Neuronal stem cell (in vitro differentiated cells): Measurements from ENCODE around the gene DCC.

ENCODE experiments used
- DNase-seq: peaks from one replicate; pipeline ENCODE4 v3.0.0-alpha.2; 2013; ENCODE audit warnings: low spot score
- H2AFZ ChIP-seq: one replicate; pipeline ENCODE4 v1.6.1; 2013; ENCODE audit warnings: mild to moderate bottlenecking, low read length, inconsistent platforms
- H2AK5ac ChIP-seq: 2 replicates; pipeline ENCODE4 v1.6.1; 2013; ENCODE audit warnings: low read depth, mild to moderate bottlenecking, inconsistent platforms, low read length, moderate library complexity, mixed read lengths
- H2BK120ac ChIP-seq: 2 replicates; pipeline ENCODE4 v1.6.1; 2013; ENCODE audit warnings: low read depth, mild to moderate bottlenecking, inconsistent platforms, low read length, moderate library complexity, mixed read lengths
- H2BK12ac ChIP-seq: one replicate; pipeline ENCODE4 v1.6.1; 2013; ENCODE audit warnings: low read length, inconsistent platforms
- H2BK15ac ChIP-seq: 2 replicates; pipeline ENCODE4 v1.6.1; 2013; ENCODE audit warnings: mild to moderate bottlenecking, low read length, inconsistent platforms, mixed read lengths
- H2BK5ac ChIP-seq: one replicate; pipeline ENCODE4 v1.6.1; 2013; ENCODE audit warnings: inconsistent platforms, mild to moderate bottlenecking, low read length, moderate library complexity
- H3K14ac ChIP-seq: one replicate; pipeline ENCODE4 v1.6.1; 2013; ENCODE audit warnings: low read length, inconsistent platforms
- H3K18ac ChIP-seq: 2 replicates; pipeline ENCODE4 v1.6.1; 2013; ENCODE audit warnings: low read length, inconsistent platforms
- H3K23ac ChIP-seq: 2 replicates; pipeline ENCODE4 v1.6.1; 2013; ENCODE audit warnings: low read depth, mild to moderate bottlenecking, mixed read lengths, low read length, inconsistent platforms; ENCODE audit not compliant: poor library complexity
- H3K27ac ChIP-seq: replicated peaks from 3 replicates; pipeline ENCODE4 v1.5.1; 2013; ENCODE audit warnings: low read length, inconsistent platforms
- H3K27me3 ChIP-seq, 3 experiments: 2 replicates each; pipeline ENCODE4 v1.6.1; 2013; ENCODE audit warnings: low read length in 3 of 3, mild to moderate bottlenecking in 2 of 3, inconsistent platforms in 1 of 3, low read depth in 1 of 3, mixed read lengths in 1 of 3, moderate library complexity in 1 of 3; ENCODE audit not compliant: control insufficient read depth in 3 of 3, insufficient read depth in 3 of 3
- H3K36me3 ChIP-seq, 2 donors: replicated peaks in 1 of 2; 2 replicates each; pipeline ENCODE4 v1.6.1; 2013; ENCODE audit warnings: low read length in 2 of 2; ENCODE audit not compliant: control insufficient read depth in 2 of 2, insufficient read depth in 2 of 2
- H3K4ac ChIP-seq: 2 replicates; pipeline ENCODE4 v1.6.1; 2013; ENCODE audit warnings: inconsistent platforms, mild to moderate bottlenecking, low read length, moderate library complexity
- H3K4me1 ChIP-seq, 2 donors: 1 replicate in 1 of 2; 2 replicates in 1 of 2; pipeline ENCODE4 v1.6.1; 2013; ENCODE audit warnings: low read length in 2 of 2, low read depth in 1 of 2; ENCODE audit not compliant: control insufficient read depth in 2 of 2, insufficient read depth in 1 of 2
- H3K4me2 ChIP-seq: one replicate; pipeline ENCODE4 v1.6.1; 2013; ENCODE audit warnings: mild to moderate bottlenecking, low read length, inconsistent platforms; ENCODE audit not compliant: insufficient read depth, poor library complexity, severe bottlenecking
- H3K4me3 ChIP-seq, 2 donors: 2 replicates each; pipeline ENCODE4 v1.5.1; 2013; ENCODE audit warnings: low read length in 2 of 2, mild to moderate bottlenecking in 2 of 2, inconsistent platforms in 1 of 2, moderate library complexity in 1 of 2
- H3K79me1 ChIP-seq: one replicate; pipeline ENCODE4 v1.6.1; 2013; ENCODE audit warnings: low read depth, mild to moderate bottlenecking, inconsistent platforms, low read length, moderate library complexity
- H3K9ac ChIP-seq: one replicate; pipeline ENCODE4 v1.6.1; 2013; ENCODE audit warnings: mild to moderate bottlenecking, low read depth, low read length, inconsistent platforms; ENCODE audit not compliant: poor library complexity
- H3K9me3 ChIP-seq, 2 donors: replicated peaks in 1 of 2; 2 replicates each; pipeline versions ENCODE3 to v1.6.1; 2013; ENCODE audit warnings: low read length in 2 of 2, mild to moderate bottlenecking in 2 of 2, inconsistent platforms in 1 of 2, low read depth in 1 of 2, mixed read lengths in 1 of 2, moderate library complexity in 1 of 2; ENCODE audit not compliant: control insufficient read depth in 2 of 2, insufficient read depth in 1 of 2
- H4K8ac ChIP-seq: one replicate; pipeline ENCODE4 v1.6.1; 2013; ENCODE audit warnings: low read depth, mild to moderate bottlenecking, inconsistent platforms, low read length, moderate library complexity
- H4K91ac ChIP-seq: one replicate; pipeline ENCODE4 v1.6.1; 2013; ENCODE audit warnings: low read length, low read depth, mild to moderate bottlenecking, inconsistent platforms; ENCODE audit not compliant: poor library complexity
- WGBS, 2 donors: extraction: QIAGEN DNeasy Blood & Tissue Kit; methylation state at CpG; one replicate each; pipeline ENCODE4 v1.1.7; 2013; ENCODE audit warnings: missing lambda C conversion rate in 2 of 2, mixed read lengths in 1 of 2; ENCODE audit not compliant: insufficient read length in 2 of 2, insufficient replicate concordance in 1 of 2; ENCODE audit errors: extremely low coverage in 2 of 2; 5-methylcytosine and 5-hydroxymethylcytosine counted together

The DCC gene

DNA sequence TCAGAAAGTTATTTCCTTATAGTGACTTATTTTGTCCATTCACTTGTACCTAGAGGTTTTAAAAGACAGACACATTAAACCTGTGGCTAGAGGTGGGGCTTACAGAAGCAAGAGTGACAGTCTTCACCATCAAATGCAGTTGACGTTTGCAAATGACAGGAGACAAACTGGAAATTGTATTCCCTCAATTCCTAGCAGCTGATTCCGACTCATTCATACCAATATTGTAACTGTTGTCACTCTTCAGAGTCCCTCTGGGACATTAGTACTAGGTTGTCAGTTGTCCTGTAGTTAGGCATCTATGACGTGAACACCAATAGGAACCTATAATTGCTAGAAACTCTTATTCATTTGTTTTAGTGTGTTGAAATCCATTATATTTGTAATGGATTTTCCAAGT, 794.7 kb downstream of the DCC start:
- H2BK12ac ChIP-seq, result no peak overlapping the region
- H2BK5ac ChIP-seq, result no peak overlapping the region
- no peak overlapping the region for H3K4me2 ChIP-seq
- no peaks in the 10 kb centered on the region for H3K9me3 ChIP-seq
- no peaks in the 10 kb centered on the region for H3K4me1 ChIP-seq
- no peak for DNase-seq
- no peak overlapping the region for H2BK120ac ChIP-seq
- no peak overlapping the region for H3K14ac ChIP-seq
- H3K79me1 ChIP-seq, result no peaks in the 10 kb centered on the region
- H2AK5ac ChIP-seq, result no peak overlapping the region
- no peaks in the 10 kb centered on the region for H3K27me3 ChIP-seq
- H3K9ac ChIP-seq, result no peak overlapping the region
- no CpG with 5 or more reads among the region's 3 CpGs for WGBS, 2 donors
- no peak overlapping the region for H3K23ac ChIP-seq
- H4K8ac ChIP-seq, result no peak overlapping the region
- no peak overlapping the region for H3K4ac ChIP-seq
- no peak overlapping the region for H4K91ac ChIP-seq
- no peak overlapping the region for H3K18ac ChIP-seq
- H2BK15ac ChIP-seq, result no peak overlapping the region
- no peaks in the 10 kb centered on the region for H3K36me3 ChIP-seq
- no peak overlapping the region for H2AFZ ChIP-seq
- no peak overlapping the region for H3K27ac ChIP-seq
- H3K4me3 ChIP-seq, result no peak overlapping the region

- Histone ChIP-seq H2AFZ (no peak overlapping the region), H4K91ac (no peak overlapping the region), H3K9ac (no peak overlapping the region), H3K4me2 (no peak overlapping the region), H3K14ac (no peak overlapping the region), H2BK12ac (no peak overlapping the region), H3K36me3 (no peaks in the 10 kb centered on the region), H3K18ac (no peak overlapping the region), H3K27ac (no peak overlapping the region), H3K4me1 (no peaks in the 10 kb centered on the region), H2AK5ac (no peak overlapping the region), H4K8ac (no peak overlapping the region), H3K9me3 (no peaks in the 10 kb centered on the region), H3K23ac (no peak overlapping the region), H2BK15ac (no peak overlapping the region), H3K4ac (no peak overlapping the region), H3K27me3 (no peaks in the 10 kb centered on the region), H3K4me3 (no peak overlapping the region), H3K79me1 (no peaks in the 10 kb centered on the region), H2BK5ac (no peak overlapping the region), H2BK120ac (no peak overlapping the region)
- no peak for DNase-seq
Observed at GRCh38 chr18:53135654-53136053, 795.7 kb downstream of the DCC start.

GRCh38 chr18:53139746-53140500, 799.9 kb downstream of the DCC start:
- H3K4me2 ChIP-seq, result no peak overlapping the region
- no peak overlapping the region for H2BK15ac ChIP-seq
- H3K4me1 ChIP-seq, result no peaks in the 10 kb centered on the region
- no peaks in the 10 kb centered on the region for H3K27me3 ChIP-seq
- H4K91ac ChIP-seq, result no peak overlapping the region
- no CpG with 5 or more reads among the region's 5 CpGs for WGBS, 2 donors
- no peak overlapping the region for H4K8ac ChIP-seq
- no peaks in the 10 kb centered on the region for H3K9me3 ChIP-seq
- no peak overlapping the region for H2BK120ac ChIP-seq
- no peak overlapping the region for H2AK5ac ChIP-seq
- H3K27ac ChIP-seq, result no peak overlapping the region
- no peak overlapping the region for H2AFZ ChIP-seq
- H3K18ac ChIP-seq, result no peak overlapping the region
- H3K36me3 ChIP-seq, result no peaks in the 10 kb centered on the region
- H3K79me1 ChIP-seq, result no peaks in the 10 kb centered on the region
- H2BK12ac ChIP-seq, result no peak overlapping the region
- no peak overlapping the region for H3K4me3 ChIP-seq
- DNase-seq, result no peak
- H3K9ac ChIP-seq, result no peak overlapping the region
- H2BK5ac ChIP-seq, result no peak overlapping the region
- H3K14ac ChIP-seq, result no peak overlapping the region
- no peak overlapping the region for H3K4ac ChIP-seq
- no peak overlapping the region for H3K23ac ChIP-seq

GRCh38 chr18:53142005-53142404, 802.0 kb downstream of the DCC start:
- Histone ChIP-seq H2BK120ac (no peak overlapping the region), H3K4me3 (no peak overlapping the region), H2AFZ (no peak overlapping the region), H3K36me3 (no peaks in the 10 kb centered on the region), H3K4me2 (no peak overlapping the region), H3K18ac (no peak overlapping the region), H4K91ac (no peak overlapping the region), H4K8ac (no peak overlapping the region), H3K9ac (no peak overlapping the region), H2BK5ac (no peak overlapping the region), H2AK5ac (no peak overlapping the region), H3K9me3 (no peaks in the 10 kb centered on the region), H3K27me3 (no peaks in the 10 kb centered on the region), H2BK12ac (no peak overlapping the region), H3K4ac (no peak overlapping the region), H3K23ac (no peak overlapping the region), H3K4me1 (no peaks in the 10 kb centered on the region), H3K27ac (no peak overlapping the region), H2BK15ac (no peak overlapping the region), H3K14ac (no peak overlapping the region), H3K79me1 (no peaks in the 10 kb centered on the region)
- DNase-seq, result no peak
- WGBS, 2 donors, result no CpG with 5 or more reads among the region's 4 CpGs
